Right atrium auricular region (tissue), 2 donors: ENCODE measurements around the gene OR2A42. TPM values are rescaled to one million over a fixed set of nuclear protein-coding genes. Genes with fewer than 3 reads are reported as not detected.
"Not testable (repeated sequence)": the region's sequence is repeated elsewhere in the genome, so short reads cannot be mapped to it uniquely, and the experiment has no call there.

ENCODE experiments used
- DNase-seq: peaks from one replicate; pipeline ENCODE4 v3.0.0-alpha.2; 2019; ENCODE audit warnings: low spot score
- H3K27ac ChIP-seq, 2 donors: fragments of 200-600 bp; sonication (generic); 1 replicate in 1 of 2; 2 replicates in 1 of 2; pipeline ENCODE4 v1.5.1; 2016 to 2019
- H3K27me3 ChIP-seq, 2 donors: fragments of 200-600 bp; sonication (generic); one replicate each; pipeline versions ENCODE4 v1.5.1 to v1.6.0; 2017 to 2019
- H3K36me3 ChIP-seq: fragments of 200-600 bp; sonication (generic); one replicate; pipeline ENCODE4 v1.5.1; 2016
- H3K4me1 ChIP-seq, 2 donors: fragments of 200-600 bp; sonication (generic); one replicate each; pipeline versions ENCODE4 v1.5.1 to v1.6.0; 2017 to 2019
- H3K4me3 ChIP-seq, 2 donors: fragments of 200-600 bp; sonication (generic); 1 replicate in 1 of 2; 2 replicates in 1 of 2; pipeline ENCODE4 v1.5.1; 2017 to 2019; ENCODE audit warnings: mild to moderate bottlenecking in 1 of 2, moderate library complexity in 1 of 2
- H3K9me3 ChIP-seq, 2 donors: fragments of 200-600 bp; sonication (generic); one replicate each; pipeline ENCODE4 v1.5.1; 2019
- CTCF ChIP-seq, 2 donors: fragments of 200-600 bp; sonication (generic); IDR thresholded peaks; one replicate each; pipeline ENCODE4 v1.5.1; 2019; ENCODE audit warnings: antibody characterized with exemption in 2 of 2
- total RNA-seq, 2 donors: library from RNA; depleted of rRNA; stranded (reverse); fragments of >200 nt; gene quantifications; one replicate each; pipeline ENCODE4 v1.1.0, GENCODE V29; 2016

The OR2A42 gene
- under 1 TPM; 0.11 to 0.39 TPM for total RNA-seq

GRCh38 chr7:144239365-144239764 lies at the start of gene OR2A42:
Gene OR2A42 (minus strand): TSS chr7:144239605. CDS start chr7:144232843, 6,762 bp downstream.
- H3K9me3 ChIP-seq, H3K27me3 ChIP-seq, H3K27ac ChIP-seq, DNase-seq, H3K4me1 ChIP-seq, H3K4me3 ChIP-seq, H3K36me3 ChIP-seq: not testable (repeated sequence)

- H3K4me1 ChIP-seq, H3K9me3 ChIP-seq, H3K27me3 ChIP-seq, H3K4me3 ChIP-seq, H3K27ac ChIP-seq, DNase-seq, H3K36me3 ChIP-seq: not testable (repeated sequence)
These were observed 47.9 kb upstream of the OR2A42 start for GRCh38 chr7:144287171-144287784.

DNA sequence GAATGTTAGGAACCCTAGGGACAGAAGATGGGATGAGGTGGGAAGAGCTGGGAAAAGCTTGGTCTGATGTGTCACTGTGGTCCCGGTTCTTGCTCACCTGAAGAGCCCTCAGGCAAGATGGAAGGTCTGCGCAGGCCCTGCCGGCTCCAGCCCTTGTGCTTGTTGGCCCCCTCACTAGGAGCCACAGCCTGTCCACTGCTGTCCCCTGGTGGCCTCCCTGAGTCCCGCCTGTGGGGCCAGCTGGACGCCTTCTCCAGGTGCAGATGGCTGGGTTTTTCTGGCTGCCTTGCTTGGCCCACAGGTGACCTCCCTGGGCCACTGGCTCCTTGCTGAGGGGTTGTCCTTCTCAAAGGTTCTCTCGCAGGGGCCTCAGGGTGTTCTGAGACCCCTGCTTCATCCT lies 44.3 kb upstream of the OR2A42 start:
- not testable (repeated sequence) for H3K27ac ChIP-seq, DNase-seq, H3K4me1 ChIP-seq, H3K4me3 ChIP-seq, H3K36me3 ChIP-seq, H3K9me3 ChIP-seq, H3K27me3 ChIP-seq

DNA sequence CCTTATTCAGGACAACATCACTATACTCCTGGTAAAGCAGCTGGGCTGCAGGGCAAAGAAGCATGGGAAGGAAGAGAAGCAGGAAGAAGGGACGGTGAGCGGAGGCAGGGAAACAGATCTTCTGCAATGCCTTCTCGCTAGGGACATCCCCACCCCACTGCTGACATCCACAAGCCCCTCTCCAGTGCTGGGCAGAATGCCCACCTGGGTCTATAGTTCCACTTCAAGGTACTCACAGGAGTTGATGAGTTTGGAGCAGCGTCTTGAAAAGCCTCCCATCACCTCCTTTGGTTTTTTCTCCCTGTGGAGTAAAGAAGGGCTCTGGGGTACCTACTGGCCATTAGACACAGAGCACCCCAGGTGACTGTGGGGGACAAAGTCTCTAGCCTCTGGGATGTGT lies 43.1 kb upstream of the OR2A42 start:
- H3K27ac ChIP-seq, H3K4me3 ChIP-seq, H3K9me3 ChIP-seq, DNase-seq, H3K36me3 ChIP-seq, H3K4me1 ChIP-seq, H3K27me3 ChIP-seq: not testable (repeated sequence)

GRCh38 chr7:144281981-144282380 lies 42.6 kb upstream of the OR2A42 start:
- not testable (repeated sequence) for H3K27ac ChIP-seq, DNase-seq, H3K36me3 ChIP-seq, H3K9me3 ChIP-seq, H3K4me1 ChIP-seq, H3K27me3 ChIP-seq, H3K4me3 ChIP-seq

- not testable (repeated sequence) for H3K27me3 ChIP-seq, H3K9me3 ChIP-seq, H3K36me3 ChIP-seq, H3K4me1 ChIP-seq, DNase-seq, H3K4me3 ChIP-seq, H3K27ac ChIP-seq
These were observed 40.6 kb upstream of the OR2A42 start for GRCh38 chr7:144280010-144280409.

GRCh38 chr7:144275281-144275680 lies 35.9 kb upstream of the OR2A42 start:
- H3K27me3 ChIP-seq, H3K4me3 ChIP-seq, DNase-seq, H3K27ac ChIP-seq, H3K4me1 ChIP-seq, H3K9me3 ChIP-seq, H3K36me3 ChIP-seq: not testable (repeated sequence)

GRCh38 chr7:144269188-144269587 lies 29.8 kb upstream of the OR2A42 start, which contains the start of gene CTAGE8:
Gene CTAGE8 (minus strand): TSS chr7:144269288. CDS start chr7:144269250, 38 bp downstream.
- H3K27ac ChIP-seq, H3K4me1 ChIP-seq, H3K4me3 ChIP-seq, H3K27me3 ChIP-seq, H3K36me3 ChIP-seq, H3K9me3 ChIP-seq, DNase-seq: not testable (repeated sequence)

DNA sequence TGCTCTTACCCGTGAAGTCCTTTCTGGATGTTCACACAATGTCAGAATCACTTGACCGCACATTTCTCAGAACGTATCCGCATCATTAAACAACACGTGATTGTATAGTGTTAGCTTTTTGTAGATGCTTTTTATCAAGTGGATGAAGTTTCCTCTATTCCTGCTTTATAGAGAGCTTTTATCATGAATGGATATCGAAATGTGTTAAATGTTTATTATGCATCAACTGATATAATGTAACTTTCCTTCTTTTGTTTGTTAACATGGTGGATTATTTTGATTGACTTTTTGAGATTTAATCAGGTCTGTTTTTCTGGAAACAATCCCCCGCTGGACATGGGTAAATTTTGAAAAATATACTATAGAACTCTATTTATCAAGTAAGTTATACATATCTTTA lies 25.3 kb upstream of the OR2A42 start, which contains the start of gene OR2A7:
Gene OR2A7, minus strand, starts transcription at position 101 of the 400 bp plus-strand sequence. CDS start 5,164 bp downstream, outside the sequence.
- H3K9me3 ChIP-seq, H3K27ac ChIP-seq, H3K36me3 ChIP-seq, H3K4me1 ChIP-seq, H3K4me3 ChIP-seq, H3K27me3 ChIP-seq, DNase-seq: not testable (repeated sequence)

- not testable (repeated sequence) for H3K4me1 ChIP-seq, DNase-seq, H3K4me3 ChIP-seq, H3K27me3 ChIP-seq, H3K27ac ChIP-seq, H3K9me3 ChIP-seq, H3K36me3 ChIP-seq
These were observed 22.7 kb upstream of the OR2A42 start for GRCh38 chr7:144262128-144262527.

DNA sequence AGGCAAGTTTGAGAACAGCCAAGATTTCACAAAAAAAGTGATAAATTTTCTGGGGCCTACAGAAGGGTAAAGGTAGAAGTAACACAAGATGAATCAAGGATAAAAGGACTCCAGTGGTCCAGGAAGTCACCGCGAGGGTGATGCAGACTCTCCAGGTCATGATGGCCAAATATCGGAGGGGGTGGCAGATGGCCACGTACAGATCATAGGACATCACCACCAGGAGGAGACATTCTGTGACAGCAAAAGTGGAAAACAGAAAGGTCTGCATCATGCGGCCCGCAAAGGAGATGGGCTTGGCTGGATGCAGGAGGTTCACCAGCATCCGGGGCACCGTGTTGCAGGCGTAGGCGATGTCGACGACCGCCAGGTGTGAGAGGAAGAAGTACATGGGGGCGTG lies 19.7 kb upstream of the OR2A42 start:
- H3K27ac ChIP-seq, DNase-seq, H3K36me3 ChIP-seq, H3K9me3 ChIP-seq, H3K4me3 ChIP-seq, H3K4me1 ChIP-seq, H3K27me3 ChIP-seq: not testable (repeated sequence)

- H3K27ac ChIP-seq, result no peak overlapping the region
- H3K4me1 ChIP-seq, result no peaks in the 10 kb centered on the region
- DNase-seq, result no peak
- no peaks in the 10 kb centered on the region for H3K27me3 ChIP-seq
- no peak for TF ChIP-seq CTCF (IDR thresholded peaks at IDR 0.05)
- no peak overlapping the region for H3K4me3 ChIP-seq
- H3K36me3 ChIP-seq, result no peaks in the 10 kb centered on the region
- H3K9me3 ChIP-seq, result no peaks in the 10 kb centered on the region
These were observed 16.7 kb upstream of the OR2A42 start for GRCh38 chr7:144256112-144256511.
